CD4-positive, alpha-beta memory T cell (primary cell): ENCODE data around the gene LILRB2. TPM values are rescaled to one million over a fixed set of nuclear protein-coding genes. Genes with fewer than 3 reads are reported as not detected.

ENCODE experiments used
- CTCF ChIA-PET: fragments of 350-600 bp; sonication (Branson Sonifier 250); formaldehyde crosslinking; loops from one replicate; lab custom pipeline; 2021; ENCODE audit warnings: inconsistent platforms; ENCODE audit not compliant: partially characterized antibody; lab: Charles Lee
- POLR2A ChIA-PET: fragments of 350-600 bp; sonication (Branson Sonifier 250); formaldehyde crosslinking; loops from one replicate; lab custom pipeline; 2021; ENCODE audit not compliant: partially characterized antibody; lab: Charles Lee
- DNase-seq, 5 donors: peaks; one replicate each; pipeline versions ENCODE4 v3.0.0 to v3.0.0-alpha.2; 2020 to 2022; ENCODE audit warnings: mixed read lengths in 1 of 5
- H3K27ac ChIP-seq: one replicate; pipeline ENCODE4 v1.7.0; 2013; ENCODE audit warnings: low read depth, low read length
- H3K27me3 ChIP-seq: 2 replicates; pipeline ENCODE4 v1.7.0; 2013; ENCODE audit warnings: mild to moderate bottlenecking, low read length, moderate library complexity; ENCODE audit not compliant: insufficient read depth
- H3K36me3 ChIP-seq: 2 replicates; pipeline ENCODE4 v1.7.0; 2013; ENCODE audit warnings: mild to moderate bottlenecking, low read length, moderate library complexity; ENCODE audit not compliant: insufficient read depth
- H3K4me1 ChIP-seq: 2 replicates; pipeline ENCODE4 v1.7.0; 2013; ENCODE audit warnings: mild to moderate bottlenecking, low read length, moderate library complexity; ENCODE audit not compliant: insufficient read depth
- H3K4me3 ChIP-seq, 2 donors: one replicate each; pipeline ENCODE4 v1.7.0; 2013; ENCODE audit warnings: low read length in 2 of 2, mild to moderate bottlenecking in 1 of 2
- H3K9me3 ChIP-seq, 2 donors: one replicate each; pipeline ENCODE4 v1.7.0; 2013; ENCODE audit warnings: low read length in 2 of 2, control low read depth in 1 of 2; ENCODE audit not compliant: control insufficient read depth in 1 of 2
- H3K27ac Mint-ChIP-seq, 7 donors: one replicate each; pipeline ENCODE4 v1.8.0; 2020 to 2021; ENCODE audit warnings: mixed read lengths in 7 of 7, mild to moderate bottlenecking in 6 of 7, inconsistent platforms in 3 of 7, moderate library complexity in 3 of 7
- H3K27me3 Mint-ChIP-seq, 2 donors: one replicate each; pipeline ENCODE4 v1.8.0; 2020 to 2021; ENCODE audit warnings: mixed read lengths in 2 of 2
- H3K36me3 Mint-ChIP-seq, 2 donors: one replicate each; pipeline ENCODE4 v1.8.0; 2020 to 2021; ENCODE audit warnings: mixed read lengths in 2 of 2, inconsistent platforms in 1 of 2, mild to moderate bottlenecking in 1 of 2
- H3K4me1 Mint-ChIP-seq, 4 donors: one replicate each; pipeline ENCODE4 v1.8.0; 2020 to 2021; ENCODE audit warnings: mixed read lengths in 4 of 4, mild to moderate bottlenecking in 1 of 4
- H3K4me3 Mint-ChIP-seq, 8 donors: one replicate each; pipeline ENCODE4 v1.8.0; 2020 to 2021; ENCODE audit warnings: mixed read lengths in 8 of 8, mild to moderate bottlenecking in 7 of 8, moderate library complexity in 6 of 8, inconsistent platforms in 3 of 8
- H3K9me3 Mint-ChIP-seq, 8 donors: one replicate each; pipeline ENCODE4 v1.8.0; 2020 to 2021; ENCODE audit warnings: mixed read lengths in 8 of 8, mild to moderate bottlenecking in 5 of 8, inconsistent platforms in 3 of 8, moderate library complexity in 1 of 8
- intact Hi-C: fragments of 100-400 bp; cut with micrococcal nuclease; formaldehyde crosslinking; loops from one replicate; pipeline ENCODE4 v1.15.1; 2023
- polyA plus RNA-seq, 2 donors: library from polyadenylated mRNA; unstranded; fragments of 300-500 nt; fragmentation: Illumina TruSeq; gene quantifications; one replicate each; pipeline ENCODE4 v1.2.3, GENCODE V29; 2021
- total RNA-seq, 2 experiments: library from RNA; stranded (reverse); gene quantifications; one replicate each; pipeline ENCODE4 v1.2.3, GENCODE V29; 2021

Gene LILRB2
- total and polyA plus RNA-seq, 4 experiments from 2014 or later = 0.58 to 1.2 TPM; not detected in 2

DNA sequence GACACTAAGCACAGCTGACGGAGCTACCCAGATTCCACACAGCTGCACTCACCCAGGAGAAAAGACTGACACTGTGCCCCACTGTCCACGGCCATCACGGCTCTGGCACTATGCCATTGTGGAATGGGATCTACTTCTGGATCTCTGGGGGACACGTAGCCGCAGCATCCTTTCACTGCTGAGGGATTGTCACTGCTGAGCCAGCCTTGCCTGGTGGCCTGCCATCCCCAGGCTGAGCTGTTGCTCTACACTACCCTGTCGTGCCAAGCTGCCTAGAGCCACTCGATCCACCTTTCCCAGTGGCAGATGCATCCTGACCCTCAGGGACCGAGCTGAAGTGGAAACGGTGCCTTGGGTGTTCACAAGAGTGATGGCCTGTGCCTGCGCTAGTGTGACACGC, 18.8 kb downstream of the LILRB2 start:
- peaks cover 0 to 2% (median 0%) of the 10 kb centered on the region in 4 donors for H3K4me1 Mint-ChIP-seq

DNA sequence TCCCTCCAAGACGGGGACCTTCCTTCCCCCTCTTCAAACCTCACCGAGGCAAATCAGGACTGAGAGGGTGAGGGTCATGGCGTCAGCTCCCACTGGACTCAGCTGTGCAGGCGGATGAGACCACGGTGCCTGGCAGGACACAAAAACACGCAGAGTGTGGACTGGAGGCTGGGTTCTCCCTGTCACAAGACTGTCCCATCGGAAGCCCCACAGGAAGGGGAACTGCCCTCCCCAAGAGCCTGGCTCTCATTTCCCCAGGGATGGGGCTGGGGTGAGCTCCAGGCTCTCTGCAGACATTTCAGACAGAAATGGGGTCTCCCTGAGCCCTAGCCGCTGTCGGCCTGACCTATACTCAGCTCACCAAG, 23.8 kb downstream of the LILRB2 start, which contains the start of gene LILRB5:
LILRB5 (minus strand) TSS at position 158 of the 365 bp plus-strand sequence; CDS start at position 78, 80 bp downstream.
- no peak within 1 kb of the TSS for H3K27ac ChIP-seq
- ChIA-PET POLR2A (no interaction called here), CTCF (interaction anchor here (1.0 to 1.7 kb wide), 2 partner anchors 9 to 11 kb away, joined by 5 to 6 read pairs; no protein-coding TSS in a partner anchor)
- intact Hi-C loops = no loop called here
- Mint-ChIP-seq H3K27ac (no peak within 1 kb of the TSS), H3K4me3 (no peak within 1 kb of the TSS), H3K27me3 (peaks cover 7 to 14% of the 10 kb centered on the region in 2 donors), H3K4me1 (no peaks in the 10 kb centered on the region), H3K9me3 (no peaks in the 10 kb centered on the region), H3K36me3 (no peaks in the 10 kb centered on the region)
- no peaks in the 10 kb centered on the region for H3K9me3 ChIP-seq
- H3K36me3 ChIP-seq = no peaks in the 10 kb centered on the region
- H3K27me3 ChIP-seq = no peaks in the 10 kb centered on the region
- no peaks in the 10 kb centered on the region for H3K4me1 ChIP-seq
- no peak within 1 kb of the TSS for H3K4me3 ChIP-seq
- DNase-seq = no peak

More for the DNA sequence above, 18.8 kb downstream of the LILRB2 start:
- Mint-ChIP-seq H3K27ac (no peak overlapping the region), H3K4me3 (no peak overlapping the region), H3K9me3 (no peaks in the 10 kb centered on the region), H3K27me3 (peaks cover 13 to 15% of the 10 kb centered on the region in 2 donors), H3K36me3 (no peaks in the 10 kb centered on the region)
- DNase-seq = no peak
- Histone ChIP-seq H3K4me3 (no peak overlapping the region), H3K4me1 (no peaks in the 10 kb centered on the region), H3K27me3 (no peaks in the 10 kb centered on the region), H3K36me3 (no peaks in the 10 kb centered on the region), H3K27ac (no peak overlapping the region), H3K9me3 (no peaks in the 10 kb centered on the region)
- ChIA-PET POLR2A (no interaction called here), CTCF (interaction anchor here (0.7 kb wide), 1 partner anchor 93 kb away, joined by 3 read pairs; no protein-coding TSS in a partner anchor)
- intact Hi-C loops = loop anchor here (10.0 kb wide), 1 partner anchor 487 kb away; no protein-coding TSS in a partner anchor

DNA sequence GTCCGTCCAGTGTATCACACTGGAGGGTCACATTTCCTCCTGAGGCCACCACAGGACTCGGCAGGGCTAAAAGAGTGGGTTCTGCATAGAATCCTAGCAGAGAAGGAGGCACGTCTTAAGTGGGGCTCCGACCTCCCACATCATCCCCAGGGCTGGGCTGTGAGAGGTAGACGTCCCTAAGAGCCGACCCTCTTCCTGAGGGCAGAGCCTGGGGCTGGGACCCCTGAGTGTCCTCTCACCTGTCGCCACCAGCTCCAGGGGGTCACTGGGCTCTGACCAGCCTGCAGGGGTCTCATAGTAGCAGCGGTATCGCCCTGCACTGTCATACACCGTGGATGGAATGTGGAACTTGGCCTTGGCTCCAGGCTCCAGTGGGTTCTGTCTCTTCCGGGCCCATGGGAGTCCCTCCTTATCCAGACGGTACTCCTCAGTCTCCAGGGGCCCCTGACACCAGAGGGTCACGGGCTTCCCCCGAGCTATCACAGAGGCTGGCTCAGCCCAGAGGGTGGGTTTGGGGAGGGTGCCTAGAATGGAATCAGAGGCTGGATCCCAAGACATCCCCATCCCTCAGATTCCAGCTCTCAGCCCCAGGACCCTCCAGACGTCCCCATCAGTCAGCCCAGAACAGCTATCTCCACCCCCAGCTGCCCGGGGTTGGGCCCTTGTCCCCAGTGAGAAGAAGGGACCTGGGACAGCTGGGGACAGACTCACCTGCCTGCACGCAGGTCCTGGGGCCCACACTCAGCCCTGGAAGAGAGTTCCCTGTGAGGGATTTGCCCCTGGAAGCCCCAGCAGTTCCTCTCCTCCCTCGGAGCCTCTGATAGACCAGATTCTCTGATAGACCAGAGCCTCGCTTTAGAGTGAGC, 24.4 kb downstream of the LILRB2 start:
- POLR2A ChIA-PET = no interaction called here

DNA sequence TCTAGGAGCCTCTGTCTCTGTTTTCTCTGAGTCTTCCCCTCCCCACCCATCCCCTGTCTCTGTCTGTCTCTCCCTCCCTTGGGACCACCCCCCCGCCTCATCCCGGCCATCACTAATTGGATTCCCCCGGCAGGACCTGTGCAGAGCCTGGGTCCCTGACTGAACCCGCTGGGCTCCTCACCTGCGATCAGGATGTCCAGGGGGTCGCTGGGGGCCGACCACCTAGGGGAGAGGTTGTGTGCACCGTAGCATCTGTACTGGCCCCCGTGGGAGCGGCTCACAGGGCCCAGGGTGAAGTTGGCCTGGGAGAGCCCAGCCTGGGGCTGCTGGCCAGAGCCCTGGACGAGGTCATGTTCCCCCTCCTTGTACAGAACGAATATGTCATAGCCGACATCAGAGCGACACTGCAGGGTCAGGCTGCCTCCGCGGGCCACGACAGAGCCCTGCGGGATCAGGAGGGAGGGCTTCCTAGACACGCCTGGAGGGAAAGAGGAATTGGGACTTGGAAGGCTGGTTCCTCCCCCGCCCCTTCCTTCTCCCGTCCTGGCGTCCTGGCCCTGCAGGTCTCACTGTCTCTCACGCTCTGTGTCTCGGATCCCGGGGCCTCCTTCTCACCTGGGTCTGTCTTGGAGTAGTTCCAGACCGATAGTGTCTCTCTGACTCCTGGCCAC, 25.7 kb downstream of the LILRB2 start:
- Histone ChIP-seq H3K27ac (no peak overlapping the region), H3K4me1 (no peaks in the 10 kb centered on the region), H3K36me3 (no peaks in the 10 kb centered on the region), H3K9me3 (no peaks in the 10 kb centered on the region), H3K4me3 (no peak overlapping the region), H3K27me3 (no peaks in the 10 kb centered on the region)
- ChIA-PET CTCF (no interaction called here), POLR2A (interaction anchor here (1.0 kb wide), 1 partner anchor 11 kb away, joined by 3 read pairs; no protein-coding TSS in a partner anchor)
- Mint-ChIP-seq H3K27me3 (peaks cover 7 to 14% of the 10 kb centered on the region in 2 donors), H3K9me3 (no peaks in the 10 kb centered on the region), H3K36me3 (no peaks in the 10 kb centered on the region), H3K27ac (no peak overlapping the region), H3K4me1 (no peaks in the 10 kb centered on the region), H3K4me3 (no peak overlapping the region)
- DNase-seq = no peak
- intact Hi-C loops = no loop called here

More for the DNA sequence above, 24.4 kb downstream of the LILRB2 start:
- Histone ChIP-seq H3K27ac (no peak overlapping the region), H3K4me1 (no peaks in the 10 kb centered on the region), H3K9me3 (no peaks in the 10 kb centered on the region), H3K4me3 (no peak overlapping the region), H3K27me3 (no peaks in the 10 kb centered on the region), H3K36me3 (no peaks in the 10 kb centered on the region)
- DNase-seq = no peak
- no peaks in the 10 kb centered on the region for H3K9me3 Mint-ChIP-seq
- H3K36me3 Mint-ChIP-seq = no peaks in the 10 kb centered on the region
- intact Hi-C loops = no loop called here
- CTCF ChIA-PET = interaction anchor here (1.0 to 1.7 kb wide), 2 partner anchors 9 to 11 kb away, joined by 5 to 6 read pairs; no protein-coding TSS in a partner anchor
- no peak overlapping the region for H3K27ac Mint-ChIP-seq
- H3K4me1 Mint-ChIP-seq = no peaks in the 10 kb centered on the region
- H3K27me3 Mint-ChIP-seq = peaks cover 7 to 14% of the 10 kb centered on the region in 2 donors
- no peak overlapping the region for H3K4me3 Mint-ChIP-seq

DNA sequence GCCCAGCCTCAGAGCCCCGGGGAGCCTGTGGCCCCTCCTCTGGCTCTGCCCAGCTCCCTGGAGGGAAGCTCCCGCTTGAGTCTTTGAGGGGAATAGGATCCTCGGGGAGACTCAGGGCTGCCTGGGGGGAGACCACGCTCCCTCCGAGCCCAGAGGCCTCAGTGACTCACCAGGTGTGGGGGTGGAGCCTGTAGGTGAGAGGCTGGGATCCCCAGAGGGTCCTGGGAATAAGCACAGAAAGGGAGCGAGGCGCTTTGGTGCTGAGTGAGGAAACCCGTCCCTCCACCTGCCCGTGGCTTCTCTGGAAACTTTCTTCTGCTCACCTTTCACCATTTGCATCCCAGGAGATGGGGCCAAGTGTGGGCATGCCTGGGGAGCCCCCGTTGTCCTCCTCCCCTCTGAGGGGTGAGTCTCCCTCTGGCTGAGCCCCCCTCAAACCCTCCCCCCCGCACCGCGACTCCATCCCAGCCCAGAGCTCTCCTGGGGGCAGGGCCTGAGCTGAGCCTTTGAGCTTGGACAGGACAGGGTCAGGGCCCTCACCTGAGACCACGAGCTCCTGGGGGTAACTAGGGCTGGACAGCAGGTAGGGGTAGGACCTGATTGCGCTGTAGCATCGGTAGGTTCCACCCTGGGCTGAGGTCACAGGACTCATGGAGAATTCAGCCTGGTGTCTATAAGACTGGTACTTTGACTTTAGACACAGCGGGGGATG, 26.6 kb downstream of the LILRB2 start:
- peaks cover 7 to 13% of the 10 kb centered on the region in 2 donors for H3K27me3 Mint-ChIP-seq
- POLR2A ChIA-PET = interaction anchor here (1.0 kb wide), 1 partner anchor 11 kb away, joined by 3 read pairs; no protein-coding TSS in a partner anchor
- H3K9me3 ChIP-seq = no peaks in the 10 kb centered on the region
- CTCF ChIA-PET = no interaction called here
- DNase-seq = no peak
- no peaks in the 10 kb centered on the region for H3K36me3 ChIP-seq
- H3K4me1 ChIP-seq = no peaks in the 10 kb centered on the region
- H3K4me3 Mint-ChIP-seq = no peak overlapping the region
- no peaks in the 10 kb centered on the region for H3K27me3 ChIP-seq
- H3K4me3 ChIP-seq = no peak overlapping the region
- H3K4me1 Mint-ChIP-seq = no peaks in the 10 kb centered on the region
- H3K9me3 Mint-ChIP-seq = no peaks in the 10 kb centered on the region
- H3K27ac Mint-ChIP-seq = no peak overlapping the region
- H3K36me3 Mint-ChIP-seq = no peaks in the 10 kb centered on the region
- H3K27ac ChIP-seq = no peak overlapping the region
- intact Hi-C loops = no loop called here

DNA sequence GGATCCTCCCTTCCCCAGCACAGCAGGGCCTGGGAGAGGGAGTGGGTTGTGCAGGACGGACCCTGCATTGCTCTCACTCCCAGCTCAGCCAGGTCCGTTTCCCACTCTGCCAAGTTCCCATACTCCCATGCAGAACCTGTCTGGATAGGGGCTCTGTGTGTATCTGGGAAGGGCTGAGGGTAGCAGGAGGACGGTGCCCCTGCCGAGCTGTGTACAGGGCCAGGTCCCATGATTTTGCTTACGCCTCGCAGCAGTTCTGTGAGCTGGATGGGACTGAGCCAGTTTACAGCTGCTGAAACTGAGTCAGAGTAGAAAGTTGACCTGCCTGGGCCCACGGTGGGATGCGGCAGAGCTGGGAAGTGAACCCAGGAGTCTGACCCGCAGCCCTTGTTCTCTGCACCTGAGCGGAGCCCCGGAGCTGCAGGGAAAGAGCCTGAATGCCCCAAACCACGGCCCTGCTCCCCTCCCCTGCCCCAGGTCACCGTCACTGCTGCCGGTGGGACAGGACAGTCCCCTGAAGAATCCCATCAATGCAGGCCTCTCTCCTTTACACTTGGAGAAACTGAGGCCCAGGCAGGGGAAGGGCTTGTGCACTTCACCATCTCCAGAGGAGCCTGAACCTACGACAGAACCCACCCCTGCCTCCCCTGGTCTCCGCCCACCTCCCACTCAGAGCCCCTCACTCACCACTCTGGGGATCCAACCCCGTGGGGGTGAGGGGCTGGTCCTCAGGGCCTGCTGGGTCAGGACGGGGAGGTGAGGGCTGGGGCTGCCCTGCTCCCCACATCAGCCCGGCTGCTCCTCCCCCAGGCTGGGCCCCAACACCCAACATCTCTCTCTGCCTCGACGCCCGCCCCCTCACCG, 27.3 kb downstream of the LILRB2 start:
- Histone ChIP-seq H3K4me3 (no peak overlapping the region), H3K27ac (no peak overlapping the region), H3K4me1 (no peaks in the 10 kb centered on the region), H3K9me3 (no peaks in the 10 kb centered on the region), H3K27me3 (no peaks in the 10 kb centered on the region), H3K36me3 (no peaks in the 10 kb centered on the region)
- Mint-ChIP-seq H3K9me3 (no peaks in the 10 kb centered on the region), H3K4me3 (no peak overlapping the region), H3K36me3 (no peaks in the 10 kb centered on the region), H3K4me1 (peaks cover 0 to under 1% (median 0%) of the 10 kb centered on the region in 4 donors), H3K27me3 (peaks cover 7 to 12% of the 10 kb centered on the region in 2 donors), H3K27ac (no peak overlapping the region)
- POLR2A ChIA-PET = no interaction called here
- CTCF ChIA-PET = interaction anchor here (1.2 kb wide), 1 partner anchor 13 kb away, joined by 3 read pairs; no protein-coding TSS in a partner anchor
- DNase-seq = no peak
- intact Hi-C loops = no loop called here
